OCI-LY3 (cell line): ENCODE results near the gene PARS2.

Experiments used
- H2AFZ ChIP-seq: fragments of 200-600, 300-600 bp; shearing (Covaris generic); 2 replicates; pipeline ENCODE4 v1.6.0; 2014; ENCODE audit warnings: antibody characterized with exemption, low read depth, low read length
- H3K27ac ChIP-seq: fragments of 200-600, 300-600 bp; sonication (generic); 2 replicates; pipeline ENCODE4 v1.5.1; 2014; ENCODE audit warnings: mild to moderate bottlenecking, low read length, moderate library complexity, mixed read lengths
- H3K27me3 ChIP-seq: fragments of 200-600, 300-600 bp; sonication (generic); 2 replicates; pipeline ENCODE4 v1.6.1; 2014; ENCODE audit warnings: low read depth, low read length, mixed read lengths
- H3K36me3 ChIP-seq: fragments of 200-600, 300-600 bp; sonication (generic); replicated peaks from 2 replicates; pipeline ENCODE3; 2014; ENCODE audit warnings: low read depth, low read length, mixed read lengths
- H3K4me1 ChIP-seq: fragments of 300-600, 200-600 bp; sonication (generic); 2 replicates; pipeline ENCODE4 v1.6.1; 2014; ENCODE audit warnings: low read length, mixed read lengths
- H3K4me2 ChIP-seq: fragments of 200-600, 300-600 bp; sonication (generic); 2 replicates; pipeline ENCODE4 v1.6.1; 2014; ENCODE audit warnings: low read length, mixed read lengths
- H3K4me3 ChIP-seq: fragments of 300-600, 200-600 bp; sonication (generic); 2 replicates; pipeline ENCODE4 v1.5.1; 2014; ENCODE audit warnings: antibody characterized with exemption, mild to moderate bottlenecking, low read length, moderate library complexity
- H3K79me2 ChIP-seq: fragments of 300-600, 200-600 bp; shearing (Covaris generic); 2 replicates; pipeline ENCODE4 v1.6.1; 2014; ENCODE audit warnings: mild to moderate bottlenecking, low read length, mixed read lengths
- H3K9ac ChIP-seq: fragments of 300-600, 200-600 bp; shearing (Covaris generic); 2 replicates; pipeline ENCODE4 v1.6.0; 2014; ENCODE audit warnings: mild to moderate bottlenecking, low read length, moderate library complexity
- H3K9me3 ChIP-seq: fragments of 200-600, 300-600 bp; shearing (Covaris generic); 2 replicates; pipeline ENCODE4 v1.6.1; 2014; ENCODE audit warnings: low read length, mixed read lengths; ENCODE audit not compliant: insufficient read depth
- H4K20me1 ChIP-seq: fragments of 200-600, 300-600 bp; sonication (generic); 2 replicates; pipeline ENCODE4 v1.6.1; 2016; ENCODE audit warnings: low read length, mixed read lengths; ENCODE audit not compliant: insufficient read depth
- EZH2phosphoT487 ChIP-seq: fragments of 200-600 bp; shearing (Covaris generic); IDR thresholded peaks from 2 replicates; pipeline ENCODE4 v1.6.1; 2018; ENCODE audit warnings: antibody characterized with exemption, mixed run types, low read depth
- TF ChIP-seq, protein P1 (sequence below): fragments of 200-600, 300-600 bp; sonication (generic); IDR thresholded peaks from 2 replicates; pipeline ENCODE4 v1.5.1; 2014; ENCODE audit warnings: antibody characterized with exemption, low read length, low read depth

Gene PARS2

DNA sequence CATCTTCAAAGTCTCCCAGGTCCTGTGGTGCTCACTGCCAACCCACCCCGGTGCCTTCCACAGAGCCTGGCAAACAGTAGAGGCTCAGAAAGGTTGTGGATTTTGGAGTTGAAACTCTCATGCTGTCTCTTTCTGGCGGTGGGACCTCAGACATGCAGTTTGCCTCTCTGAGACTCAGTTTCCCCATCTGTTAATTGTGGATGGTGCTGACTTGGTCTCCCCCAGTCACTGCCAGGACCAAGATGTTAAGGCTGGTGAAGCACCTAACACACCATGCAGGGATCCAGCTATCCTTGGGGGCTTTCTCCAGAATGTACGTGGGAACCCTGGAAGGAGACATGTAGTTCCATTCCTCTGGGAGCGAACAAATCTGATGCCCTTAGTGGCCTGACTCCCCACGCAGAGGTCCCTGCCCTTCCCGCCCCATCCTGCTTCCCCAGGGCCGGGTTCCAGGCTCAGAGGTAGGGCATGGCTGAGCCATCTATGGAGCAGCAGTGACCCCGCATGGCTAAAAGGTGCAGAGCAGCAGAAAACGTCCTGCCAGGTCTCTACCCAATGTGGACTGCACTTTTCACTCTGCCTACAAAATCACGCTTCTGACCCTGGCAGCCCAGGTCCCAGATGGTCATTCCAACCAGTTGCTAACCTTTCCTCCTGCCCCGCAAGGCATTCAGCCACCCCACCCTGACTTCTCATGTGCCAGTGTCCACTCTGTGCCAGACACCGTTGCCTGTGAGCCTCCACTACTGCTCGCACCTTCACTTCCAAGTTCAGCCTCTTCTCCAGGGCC, 46.0 kb upstream of the PARS2 start:
- H4K20me1 ChIP-seq, result no peaks in the 10 kb centered on the region
- no peak overlapping the region for H3K4me3 ChIP-seq
- H3K9me3 ChIP-seq, result no peaks in the 10 kb centered on the region
- no peak for TF ChIP-seq EZH2phosphoT487
- TF ChIP-seq, protein P1, sequence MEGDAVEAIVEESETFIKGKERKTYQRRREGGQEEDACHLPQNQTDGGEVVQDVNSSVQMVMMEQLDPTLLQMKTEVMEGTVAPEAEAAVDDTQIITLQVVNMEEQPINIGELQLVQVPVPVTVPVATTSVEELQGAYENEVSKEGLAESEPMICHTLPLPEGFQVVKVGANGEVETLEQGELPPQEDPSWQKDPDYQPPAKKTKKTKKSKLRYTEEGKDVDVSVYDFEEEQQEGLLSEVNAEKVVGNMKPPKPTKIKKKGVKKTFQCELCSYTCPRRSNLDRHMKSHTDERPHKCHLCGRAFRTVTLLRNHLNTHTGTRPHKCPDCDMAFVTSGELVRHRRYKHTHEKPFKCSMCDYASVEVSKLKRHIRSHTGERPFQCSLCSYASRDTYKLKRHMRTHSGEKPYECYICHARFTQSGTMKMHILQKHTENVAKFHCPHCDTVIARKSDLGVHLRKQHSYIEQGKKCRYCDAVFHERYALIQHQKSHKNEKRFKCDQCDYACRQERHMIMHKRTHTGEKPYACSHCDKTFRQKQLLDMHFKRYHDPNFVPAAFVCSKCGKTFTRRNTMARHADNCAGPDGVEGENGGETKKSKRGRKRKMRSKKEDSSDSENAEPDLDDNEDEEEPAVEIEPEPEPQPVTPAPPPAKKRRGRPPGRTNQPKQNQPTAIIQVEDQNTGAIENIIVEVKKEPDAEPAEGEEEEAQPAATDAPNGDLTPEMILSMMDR, result peak; percentile 62
- no peaks in the 10 kb centered on the region for H3K79me2 ChIP-seq
- H3K27ac ChIP-seq, result no peak overlapping the region
- peaks cover 16% of the 10 kb centered on the region for H3K4me1 ChIP-seq
- H3K36me3 ChIP-seq, result no peaks in the 10 kb centered on the region
- H2AFZ ChIP-seq, result no peak overlapping the region
- no peaks in the 10 kb centered on the region for H3K27me3 ChIP-seq
- no peak overlapping the region for H3K9ac ChIP-seq
- no peak overlapping the region for H3K4me2 ChIP-seq

DNA sequence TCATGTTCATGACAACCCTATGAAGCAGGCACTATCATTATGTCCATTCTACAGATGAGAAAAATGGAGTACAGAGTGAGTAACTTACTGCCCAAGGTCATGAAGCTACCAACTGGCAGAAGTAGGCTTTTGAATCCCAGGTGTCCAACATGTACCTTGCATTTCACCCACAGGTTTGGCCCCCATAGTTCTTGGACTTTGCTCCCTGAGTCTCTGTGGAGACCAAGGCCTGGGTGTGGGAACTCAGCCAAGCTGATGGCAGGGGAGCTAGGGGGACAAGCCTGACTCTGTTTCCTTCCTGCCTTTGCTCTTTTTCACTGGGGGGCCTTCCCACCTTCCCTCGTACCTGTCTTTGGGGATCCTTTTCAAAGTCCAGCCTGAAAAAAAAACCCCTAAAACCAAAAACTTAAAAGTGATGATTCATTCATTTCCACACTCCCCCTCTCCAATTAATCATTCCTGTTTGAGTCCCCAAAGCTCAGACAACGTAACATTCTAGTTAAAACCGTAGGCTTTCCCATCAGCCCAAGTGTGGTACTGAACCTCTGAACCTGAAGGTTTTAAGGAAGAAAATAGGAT, 45.3 kb upstream of the PARS2 start:
- Histone ChIP-seq H2AFZ (no peak overlapping the region), H3K4me2 (no peak overlapping the region), H3K36me3 (no peaks in the 10 kb centered on the region), H3K27ac (no peak overlapping the region), H3K9me3 (no peaks in the 10 kb centered on the region), H3K4me1 (peaks cover 16% of the 10 kb centered on the region), H3K4me3 (no peak overlapping the region), H3K9ac (no peak overlapping the region), H4K20me1 (no peaks in the 10 kb centered on the region), H3K27me3 (no peaks in the 10 kb centered on the region), H3K79me2 (no peaks in the 10 kb centered on the region)
- no peak for TF ChIP-seq EZH2phosphoT487

DNA sequence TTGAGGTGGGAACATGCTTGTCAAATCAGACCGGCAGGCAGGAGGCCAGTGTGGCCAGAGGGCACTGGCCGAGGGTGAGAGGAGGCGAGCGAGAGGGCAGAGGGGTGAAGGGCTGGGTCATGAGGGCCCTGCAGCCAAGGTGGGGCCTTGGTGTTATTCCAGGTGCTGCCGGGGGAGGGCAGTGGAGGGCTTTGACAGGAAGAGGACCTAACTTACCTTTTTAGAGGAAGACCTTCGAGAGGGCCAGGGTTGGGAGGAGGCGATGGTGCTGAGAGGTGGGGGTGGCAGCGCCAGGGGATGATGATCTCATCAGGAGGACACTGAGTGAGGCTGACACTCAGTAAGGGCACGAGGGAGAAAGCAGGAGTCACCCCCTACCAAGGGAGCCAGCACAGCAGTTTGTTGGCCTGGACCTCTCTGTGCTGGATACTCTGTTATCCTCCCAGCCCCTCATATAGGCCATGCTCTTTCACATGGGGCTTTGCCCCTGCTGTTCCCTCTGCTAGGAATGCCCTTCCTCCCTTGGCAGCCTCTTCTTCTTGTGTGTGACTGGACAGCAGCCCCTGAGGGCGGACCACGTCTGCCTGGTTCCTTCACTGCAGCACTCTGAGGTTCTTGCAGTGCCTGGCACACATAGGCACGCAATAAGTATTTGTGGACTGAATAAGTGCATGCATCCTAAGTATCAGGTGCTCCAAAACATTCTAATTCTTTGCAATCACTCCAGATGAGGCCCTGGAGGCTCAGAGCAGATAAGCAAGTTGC, 44.3 kb upstream of the PARS2 start:
- Histone ChIP-seq H2AFZ (no peak overlapping the region), H3K79me2 (no peaks in the 10 kb centered on the region), H3K4me1 (peaks cover 9% of the 10 kb centered on the region), H3K36me3 (no peaks in the 10 kb centered on the region), H3K9me3 (no peaks in the 10 kb centered on the region), H4K20me1 (no peaks in the 10 kb centered on the region), H3K27me3 (no peaks in the 10 kb centered on the region), H3K27ac (no peak overlapping the region), H3K4me3 (no peak overlapping the region), H3K4me2 (no peak overlapping the region), H3K9ac (no peak overlapping the region)
- TF ChIP-seq EZH2phosphoT487, result no peak
- TF ChIP-seq, protein P1, result peak; percentile 13; the same call in 1 of the 2 replicates

DNA sequence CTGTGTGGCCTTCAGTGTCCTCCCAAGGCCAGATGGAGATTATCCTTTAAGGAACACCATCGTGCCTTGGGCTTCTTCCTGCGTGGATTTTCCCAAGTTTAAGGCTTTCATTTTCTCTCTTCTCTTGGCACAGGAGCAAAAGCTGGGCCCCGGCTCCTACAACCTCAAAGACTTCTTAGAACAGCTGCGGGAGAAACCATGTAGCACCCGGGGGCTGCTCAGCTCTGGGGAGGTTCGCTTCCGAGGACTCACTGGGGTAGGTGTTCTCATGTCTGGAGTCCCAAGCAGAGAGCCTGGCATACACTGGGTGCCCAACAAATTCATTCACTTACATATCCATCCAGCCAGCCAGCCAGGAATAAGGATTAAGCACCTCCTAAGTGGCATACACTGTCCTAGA, 43.4 kb upstream of the PARS2 start:
- TF ChIP-seq, protein P1, result no peak
- no peak for TF ChIP-seq EZH2phosphoT487
- H3K9me3 ChIP-seq, result no peaks in the 10 kb centered on the region
- no peaks in the 10 kb centered on the region for H3K79me2 ChIP-seq
- H3K27ac ChIP-seq, result no peak overlapping the region
- H4K20me1 ChIP-seq, result no peaks in the 10 kb centered on the region
- no peaks in the 10 kb centered on the region for H3K36me3 ChIP-seq
- H3K4me3 ChIP-seq, result no peak overlapping the region
- no peak overlapping the region for H2AFZ ChIP-seq
- H3K27me3 ChIP-seq, result no peaks in the 10 kb centered on the region
- H3K9ac ChIP-seq, result no peak overlapping the region
- no peaks in the 10 kb centered on the region for H3K4me1 ChIP-seq
- H3K4me2 ChIP-seq, result no peak overlapping the region
